Effector CD4-positive, alpha-beta T cell (primary cell): Measurements from ENCODE around the gene DGKZ.
"Not testable (repeated sequence)": the region's sequence is repeated elsewhere in the genome, so short reads cannot be mapped to it uniquely, and the experiment has no call there.

Experiments
- DNase-seq: peaks from one replicate; pipeline ENCODE4 v3.0.0-alpha.2; 2020

DGKZ gene

DNA sequence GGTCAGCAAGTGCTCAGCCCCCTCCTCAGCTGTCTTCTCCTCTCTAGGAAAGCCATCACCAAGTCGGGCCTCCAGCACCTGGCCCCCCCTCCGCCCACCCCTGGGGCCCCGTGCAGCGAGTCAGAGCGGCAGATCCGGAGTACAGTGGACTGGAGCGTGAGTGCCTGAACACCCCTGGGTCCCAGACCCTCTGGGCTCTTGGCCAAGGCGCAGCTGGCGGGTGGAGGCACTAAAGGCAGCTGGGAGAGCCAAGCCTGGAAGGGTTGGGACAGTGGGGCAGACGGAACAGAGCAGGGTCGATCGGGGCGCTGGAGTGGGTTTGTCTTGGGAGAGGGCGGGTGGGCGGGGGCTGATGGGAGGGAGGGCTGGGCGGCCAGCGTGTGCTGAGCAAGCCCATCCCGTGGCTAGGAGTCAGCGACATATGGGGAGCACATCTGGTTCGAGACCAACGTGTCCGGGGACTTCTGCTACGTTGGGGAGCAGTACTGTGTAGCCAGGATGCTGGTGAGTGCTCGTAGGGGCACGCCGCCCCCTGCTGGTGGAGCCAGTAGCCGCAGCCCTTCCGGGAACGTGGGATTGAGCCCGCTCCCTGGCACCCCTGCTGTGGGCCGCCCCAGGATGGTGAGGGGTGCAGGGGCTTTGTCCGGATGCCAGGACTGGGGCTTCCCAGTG, 20.1 kb downstream of the DGKZ start:
- peak; percentile 69 for DNase-seq

DNA sequence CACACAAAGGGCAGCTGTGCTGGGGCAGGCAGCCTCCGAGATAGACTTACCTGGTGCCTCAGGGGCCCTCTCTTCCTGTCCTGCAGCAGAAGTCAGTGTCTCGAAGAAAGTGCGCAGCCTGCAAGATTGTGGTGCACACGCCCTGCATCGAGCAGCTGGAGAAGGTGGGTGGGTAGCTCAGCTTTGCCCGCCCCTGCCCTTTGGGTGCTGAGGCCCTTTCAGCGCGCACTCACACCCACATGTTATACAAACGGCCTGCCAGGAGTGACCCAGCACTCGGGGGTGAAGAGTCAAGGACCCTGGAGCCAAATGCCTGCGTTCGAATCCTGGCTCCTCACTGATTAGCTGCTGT, 20.6 kb downstream of the DGKZ start:
- no peak for DNase-seq

DNA sequence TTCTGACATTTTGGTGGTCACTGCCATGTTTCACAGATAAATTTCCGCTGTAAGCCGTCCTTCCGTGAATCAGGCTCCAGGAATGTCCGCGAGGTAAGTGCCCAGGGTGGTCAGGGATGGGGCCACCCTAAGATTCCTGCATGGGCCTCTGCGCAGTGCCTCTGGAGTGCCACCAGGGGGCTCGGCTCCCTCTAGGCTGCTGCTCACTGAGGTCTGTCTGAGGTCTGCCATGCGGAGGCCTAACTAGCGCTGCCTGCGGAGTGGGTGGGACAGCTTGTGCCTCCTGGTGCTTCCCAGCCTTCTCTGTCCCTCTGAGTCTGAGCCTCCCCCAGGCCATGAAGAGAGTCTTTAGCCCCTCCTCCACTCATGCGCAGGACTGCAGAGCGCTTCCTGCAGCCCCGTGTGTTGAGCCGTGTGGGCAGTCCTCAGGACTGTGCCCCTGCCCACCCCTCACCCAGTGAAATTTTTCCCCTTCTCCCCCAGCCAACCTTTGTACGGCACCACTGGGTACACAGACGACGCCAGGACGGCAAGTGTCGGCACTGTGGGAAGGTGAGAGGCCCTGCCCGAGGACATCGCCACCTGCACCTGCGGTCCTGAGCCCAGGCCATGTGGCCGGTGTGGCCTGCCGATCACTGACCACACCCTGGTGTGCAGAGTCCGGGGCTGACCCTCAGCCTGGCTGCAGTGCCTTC, 22.3 kb downstream of the DGKZ start:
- peak; percentile 39 for DNase-seq

DNA sequence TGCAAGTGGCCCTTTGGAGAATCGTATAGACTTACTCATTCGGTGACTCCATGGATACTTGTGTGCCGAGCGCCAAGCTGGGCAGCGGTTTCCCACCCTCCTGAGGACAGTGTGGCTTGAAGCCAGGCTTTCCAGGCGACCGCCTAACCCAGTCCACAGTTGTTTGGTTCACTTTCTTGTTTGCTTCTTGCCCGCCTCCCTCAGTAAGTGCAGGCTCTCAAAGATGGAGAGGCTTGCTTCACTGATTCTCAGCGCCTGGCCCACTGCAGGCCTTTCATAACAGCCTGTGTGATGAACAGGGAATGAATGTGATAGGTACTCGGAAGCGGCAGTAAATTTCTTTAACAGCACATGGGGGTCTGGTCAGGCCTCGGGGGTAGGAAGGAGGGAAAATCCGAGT, 23.0 kb downstream of the DGKZ start:
- no peak for DNase-seq

DNA sequence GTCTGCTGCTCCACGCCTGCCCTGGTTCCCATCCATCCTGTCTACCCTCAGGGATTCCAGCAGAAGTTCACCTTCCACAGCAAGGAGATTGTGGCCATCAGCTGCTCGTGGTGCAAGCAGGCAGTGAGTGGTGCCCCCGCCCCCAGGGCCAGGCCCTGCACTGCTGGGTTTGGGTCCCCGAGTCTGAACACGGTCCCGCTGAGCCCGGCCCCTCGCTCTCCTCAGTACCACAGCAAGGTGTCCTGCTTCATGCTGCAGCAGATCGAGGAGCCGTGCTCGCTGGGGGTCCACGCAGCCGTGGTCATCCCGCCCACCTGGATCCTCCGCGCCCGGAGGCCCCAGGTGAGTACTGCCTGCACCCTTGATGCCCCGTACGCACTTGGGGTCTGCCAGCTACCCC, 24.0 kb downstream of the DGKZ start:
- DNase-seq: not testable (repeated sequence)

DNA sequence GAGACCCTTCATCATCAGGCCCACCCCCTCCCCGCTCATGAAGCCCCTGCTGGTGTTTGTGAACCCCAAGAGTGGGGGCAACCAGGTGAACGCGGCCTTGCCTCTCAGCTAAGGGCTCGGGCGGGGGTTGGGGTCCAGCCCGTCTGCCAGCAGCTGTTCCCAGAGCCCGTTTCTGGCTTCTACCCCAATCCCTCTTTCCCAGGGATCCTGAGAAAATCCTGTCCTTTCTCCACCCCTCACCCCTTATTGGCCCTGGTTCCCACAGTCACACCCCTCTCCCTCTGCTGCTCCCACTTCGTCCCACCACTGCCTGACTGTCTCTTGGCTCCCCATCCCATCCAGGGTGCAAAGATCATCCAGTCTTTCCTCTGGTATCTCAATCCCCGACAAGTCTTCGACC, 24.8 kb downstream of the DGKZ start:
- no peak for DNase-seq

DNA sequence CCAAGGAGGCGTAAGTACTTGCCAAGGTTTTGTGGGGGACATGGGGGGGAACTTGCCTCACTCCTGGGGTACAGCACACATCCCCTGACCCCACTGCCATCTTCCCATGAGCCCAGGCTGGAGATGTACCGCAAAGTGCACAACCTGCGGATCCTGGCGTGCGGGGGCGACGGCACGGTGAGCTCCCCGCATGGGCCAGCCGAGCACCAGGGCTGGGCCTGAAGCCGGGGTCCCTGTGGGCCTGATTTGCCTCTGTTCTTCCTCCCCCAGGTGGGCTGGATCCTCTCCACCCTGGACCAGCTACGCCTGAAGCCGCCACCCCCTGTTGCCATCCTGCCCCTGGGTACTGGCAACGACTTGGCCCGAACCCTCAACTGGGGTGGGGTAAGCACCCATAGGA, 25.2 kb downstream of the DGKZ start:
- not testable (repeated sequence) for DNase-seq

DNA sequence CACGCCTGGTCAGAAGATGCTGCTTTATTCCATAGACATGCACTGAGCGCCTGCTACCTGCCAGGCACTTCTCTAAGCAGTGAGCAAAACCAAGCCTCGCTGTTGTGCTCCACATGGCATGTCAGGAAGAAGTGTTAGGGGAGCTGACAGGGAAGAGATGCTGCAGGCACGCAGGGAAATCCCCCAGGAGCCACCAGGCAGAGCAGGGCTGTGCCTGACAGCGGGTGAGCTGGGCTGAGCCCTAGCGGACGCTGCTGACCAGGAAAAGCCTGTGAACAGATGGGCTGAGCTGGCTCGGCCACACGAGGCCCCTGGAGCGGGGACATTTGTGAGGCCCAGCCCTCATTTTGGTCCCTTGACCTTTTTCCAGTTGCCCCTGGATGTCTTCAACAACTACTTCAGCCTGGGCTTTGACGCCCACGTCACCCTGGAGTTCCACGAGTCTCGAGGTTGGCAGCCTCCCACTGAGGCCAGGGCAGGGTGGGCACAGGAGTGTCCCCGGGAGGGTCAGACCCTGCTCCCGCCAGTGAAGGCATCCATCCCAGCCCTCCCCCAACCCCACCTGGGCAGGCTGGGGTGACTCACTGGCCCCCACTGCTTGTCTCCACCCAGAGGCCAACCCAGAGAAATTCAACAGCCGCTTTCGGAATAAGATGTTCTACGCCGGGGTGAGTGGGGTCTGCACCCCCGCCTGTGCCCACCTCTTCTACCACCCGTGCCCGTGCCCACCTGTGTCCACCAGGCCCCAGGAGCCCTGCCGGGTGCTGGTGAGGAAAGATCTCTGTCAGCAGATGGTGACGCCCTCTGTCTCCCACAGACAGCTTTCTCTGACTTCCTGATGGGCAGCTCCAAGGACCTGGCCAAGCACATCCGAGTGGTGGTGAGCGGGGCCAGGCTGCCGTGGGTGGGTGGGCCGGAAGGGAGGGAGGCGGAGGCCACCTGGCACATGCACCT, 26.8 kb downstream of the DGKZ start:
- DNase-seq: no peak

DNA sequence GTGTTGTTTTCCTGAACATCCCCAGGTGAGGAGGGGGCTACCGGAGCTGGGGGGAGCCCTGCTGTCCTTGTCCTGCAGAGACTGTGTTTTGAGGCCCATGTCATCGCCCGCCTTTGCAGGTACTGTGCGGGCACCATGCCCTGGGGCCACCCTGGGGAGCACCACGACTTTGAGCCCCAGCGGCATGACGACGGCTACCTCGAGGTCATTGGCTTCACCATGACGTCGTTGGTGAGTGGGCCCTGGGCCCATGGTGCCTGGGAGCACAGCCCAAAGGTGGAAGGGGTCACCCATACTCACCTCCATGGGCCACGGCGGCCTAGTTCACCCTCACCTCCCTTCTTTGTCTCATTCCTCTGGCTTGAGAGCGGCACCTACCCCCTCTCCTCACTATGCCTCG, 27.6 kb downstream of the DGKZ start:
- DNase-seq: no peak

DNA sequence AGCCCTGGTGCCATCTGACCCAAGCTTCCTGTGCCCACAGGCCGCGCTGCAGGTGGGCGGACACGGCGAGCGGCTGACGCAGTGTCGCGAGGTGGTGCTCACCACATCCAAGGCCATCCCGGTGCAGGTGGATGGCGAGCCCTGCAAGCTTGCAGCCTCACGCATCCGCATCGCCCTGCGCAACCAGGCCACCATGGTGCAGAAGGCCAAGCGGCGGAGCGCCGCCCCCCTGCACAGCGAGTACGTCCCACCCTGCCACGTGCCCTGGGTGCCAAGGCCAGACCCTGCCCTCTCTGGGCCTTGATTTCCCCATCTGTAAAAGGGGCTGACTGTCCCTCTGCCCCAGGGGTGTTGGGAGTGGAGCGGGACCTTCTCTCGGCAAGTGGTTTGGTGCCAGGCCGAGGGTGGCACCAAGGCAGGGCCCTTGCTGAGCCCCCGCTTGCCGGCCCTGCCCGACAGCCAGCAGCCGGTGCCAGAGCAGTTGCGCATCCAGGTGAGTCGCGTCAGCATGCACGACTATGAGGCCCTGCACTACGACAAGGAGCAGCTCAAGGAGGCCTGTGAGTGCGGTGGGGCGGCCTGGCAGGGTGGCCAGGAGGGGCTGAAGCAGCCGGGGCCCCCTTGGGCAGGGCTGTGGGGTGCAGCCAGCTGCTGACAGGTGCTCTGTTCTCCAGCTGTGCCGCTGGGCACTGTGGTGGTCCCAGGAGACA, 28.3 kb downstream of the DGKZ start:
- DNase-seq: no peak

DNA sequence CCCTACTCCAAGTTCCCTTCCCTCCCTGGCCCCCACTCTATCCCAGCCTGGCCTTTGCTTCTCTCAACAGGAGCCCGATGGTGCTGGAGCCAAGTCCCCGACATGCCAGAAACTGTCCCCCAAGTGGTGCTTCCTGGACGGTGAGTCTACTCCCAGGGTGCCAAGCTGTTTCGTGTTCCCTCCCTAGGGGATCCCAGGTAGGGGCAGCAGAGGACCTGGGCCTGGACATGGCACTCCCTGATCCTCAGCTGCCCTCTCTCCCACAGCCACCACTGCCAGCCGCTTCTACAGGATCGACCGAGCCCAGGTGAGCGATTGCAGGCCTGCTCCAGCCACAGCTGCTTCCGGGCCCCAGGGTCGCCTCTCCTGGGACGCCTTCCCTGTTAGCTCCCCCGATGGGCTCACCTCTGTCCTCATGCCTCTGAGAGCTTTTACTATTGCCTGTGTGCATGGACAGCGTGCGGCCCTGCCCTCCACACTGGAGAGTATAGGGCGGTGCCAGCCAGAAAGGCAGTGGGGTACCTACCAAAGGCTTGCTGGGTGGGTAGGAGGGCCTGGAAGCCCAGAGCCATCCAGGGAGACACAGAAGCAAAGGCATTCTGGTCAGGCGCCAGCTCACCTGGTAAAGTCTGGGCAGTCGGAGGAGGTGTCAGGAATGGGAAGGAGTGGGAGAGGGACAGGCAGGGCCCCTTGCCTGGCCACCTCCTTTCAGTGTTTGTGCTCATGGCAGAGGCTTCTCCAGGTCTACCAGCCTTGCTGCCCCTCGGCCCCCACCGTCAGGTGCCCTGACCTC, 29.2 kb downstream of the DGKZ start:
- no peak for DNase-seq

DNA sequence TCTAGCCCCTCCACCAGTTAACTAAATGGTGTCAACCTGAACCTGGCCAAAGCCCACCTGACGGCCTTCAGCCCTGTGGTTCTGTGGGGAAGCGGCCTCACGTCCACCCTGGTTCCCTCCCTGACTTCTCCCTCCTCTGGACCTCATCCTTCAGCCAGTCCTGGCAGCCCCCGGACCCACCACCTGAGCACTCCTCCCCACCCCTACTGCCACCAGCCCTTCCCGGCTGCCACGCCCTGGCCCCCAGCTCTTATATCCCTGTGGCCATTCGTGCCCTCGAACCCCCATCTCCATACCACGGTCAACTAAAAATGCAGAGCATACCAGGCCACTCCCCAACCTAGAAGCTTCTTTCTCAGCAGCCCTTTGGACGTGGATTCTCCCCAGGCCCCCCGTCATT, 30.0 kb downstream of the DGKZ start:
- DNase-seq: no peak

DNA sequence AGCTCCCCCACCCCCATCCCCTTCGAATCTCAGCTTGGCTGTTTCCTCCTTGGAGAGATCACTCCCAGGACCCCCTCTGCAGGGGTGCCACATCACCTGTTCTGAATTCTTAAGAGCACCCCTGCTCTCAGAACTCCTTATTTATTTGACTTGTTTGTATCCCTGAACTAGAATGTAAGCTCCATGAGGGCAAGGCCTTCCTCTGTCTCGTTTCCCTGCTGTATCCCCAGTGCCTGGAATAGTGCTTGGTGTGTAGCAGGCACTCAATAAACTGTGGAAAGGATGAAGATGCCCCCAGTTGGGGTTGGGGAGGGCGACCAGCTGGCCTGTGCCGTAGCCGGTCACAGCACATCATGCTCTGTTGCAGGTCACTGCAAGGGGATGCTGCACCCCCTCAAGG, 30.6 kb downstream of the DGKZ start:
- DNase-seq: no peak

DNA sequence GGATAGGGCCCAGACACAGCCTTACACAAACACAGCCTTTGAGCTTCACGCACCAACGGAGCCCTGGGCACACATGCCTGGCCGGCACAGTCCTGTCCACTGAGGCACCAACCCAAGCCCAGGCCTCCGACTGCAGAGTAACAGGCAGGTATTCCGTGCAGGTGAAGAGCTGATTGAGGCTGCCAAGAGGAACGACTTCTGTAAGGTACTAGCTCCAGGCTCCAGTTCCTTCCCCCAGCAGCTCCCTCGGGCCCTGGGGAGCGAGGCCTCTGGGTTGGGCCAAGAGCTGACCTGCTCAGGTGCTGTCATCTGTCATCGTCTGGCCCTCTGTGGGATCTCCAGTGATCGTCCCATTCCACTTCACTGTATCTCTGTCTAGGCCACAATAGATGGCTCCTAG, 31.0 kb downstream of the DGKZ start:
- no peak for DNase-seq

DNA sequence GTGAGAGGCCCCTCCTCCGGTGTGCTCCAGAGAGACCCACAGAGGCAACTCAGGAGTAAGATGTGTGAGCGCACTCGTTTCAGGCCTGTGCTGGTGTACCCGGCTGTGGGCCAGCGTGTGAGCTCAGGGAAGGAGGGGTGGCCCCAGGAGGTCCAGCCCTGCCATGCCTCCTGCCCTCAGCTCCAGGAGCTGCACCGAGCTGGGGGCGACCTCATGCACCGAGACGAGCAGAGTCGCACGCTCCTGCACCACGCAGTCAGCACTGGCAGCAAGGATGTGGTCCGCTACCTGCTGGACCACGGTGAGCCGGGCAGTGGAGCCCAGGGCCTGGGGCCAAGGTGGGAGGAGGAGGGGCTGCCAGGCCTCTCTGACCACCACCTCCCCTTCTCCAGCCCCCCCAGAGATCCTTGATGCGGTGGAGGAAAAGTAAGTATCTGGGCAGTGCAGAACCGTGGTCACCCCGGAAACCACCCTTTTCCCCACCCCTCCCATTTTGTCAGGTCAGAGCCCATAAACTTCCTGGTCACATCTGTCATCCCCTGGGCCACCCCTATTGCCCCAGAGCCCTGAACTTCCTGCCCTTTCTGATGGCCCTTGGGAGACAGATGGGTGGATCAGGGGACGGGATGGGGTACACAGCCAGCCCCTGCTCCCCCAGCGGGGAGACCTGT, 31.7 kb downstream of the DGKZ start:
- DNase-seq: no peak

DNA sequence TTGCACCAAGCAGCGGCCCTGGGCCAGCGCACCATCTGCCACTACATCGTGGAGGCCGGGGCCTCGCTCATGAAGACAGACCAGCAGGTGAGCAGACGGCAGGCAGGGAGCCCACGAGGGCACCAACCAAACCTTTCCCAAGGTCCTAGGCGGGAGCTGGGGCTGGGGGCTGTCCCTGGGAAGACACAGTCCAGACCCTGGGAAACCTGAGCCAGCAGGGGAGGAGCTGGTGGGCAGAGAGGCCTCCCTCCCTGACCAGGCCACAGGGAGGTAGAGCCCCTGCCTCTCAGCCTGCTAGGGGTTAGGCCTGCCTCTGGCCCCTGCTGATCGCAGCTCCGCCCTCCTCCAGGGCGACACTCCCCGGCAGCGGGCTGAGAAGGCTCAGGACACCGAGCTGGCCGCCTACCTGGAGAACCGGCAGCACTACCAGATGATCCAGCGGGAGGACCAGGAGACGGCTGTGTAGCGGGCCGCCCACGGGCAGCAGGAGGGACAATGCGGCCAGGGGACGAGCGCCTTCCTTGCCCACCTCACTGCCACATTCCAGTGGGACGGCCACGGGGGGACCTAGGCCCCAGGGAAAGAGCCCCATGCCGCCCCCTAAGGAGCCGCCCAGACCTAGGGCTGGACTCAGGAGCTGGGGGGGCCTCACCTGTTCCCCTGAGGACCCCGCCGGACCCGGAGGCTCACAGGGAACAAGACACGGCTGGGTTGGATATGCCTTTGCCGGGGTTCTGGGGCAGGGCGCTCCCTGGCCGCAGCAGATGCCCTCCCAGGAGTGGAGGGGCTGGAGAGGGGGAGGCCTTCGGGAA, 32.4 kb downstream of the DGKZ start:
- DNase-seq: not testable (repeated sequence)

DNA sequence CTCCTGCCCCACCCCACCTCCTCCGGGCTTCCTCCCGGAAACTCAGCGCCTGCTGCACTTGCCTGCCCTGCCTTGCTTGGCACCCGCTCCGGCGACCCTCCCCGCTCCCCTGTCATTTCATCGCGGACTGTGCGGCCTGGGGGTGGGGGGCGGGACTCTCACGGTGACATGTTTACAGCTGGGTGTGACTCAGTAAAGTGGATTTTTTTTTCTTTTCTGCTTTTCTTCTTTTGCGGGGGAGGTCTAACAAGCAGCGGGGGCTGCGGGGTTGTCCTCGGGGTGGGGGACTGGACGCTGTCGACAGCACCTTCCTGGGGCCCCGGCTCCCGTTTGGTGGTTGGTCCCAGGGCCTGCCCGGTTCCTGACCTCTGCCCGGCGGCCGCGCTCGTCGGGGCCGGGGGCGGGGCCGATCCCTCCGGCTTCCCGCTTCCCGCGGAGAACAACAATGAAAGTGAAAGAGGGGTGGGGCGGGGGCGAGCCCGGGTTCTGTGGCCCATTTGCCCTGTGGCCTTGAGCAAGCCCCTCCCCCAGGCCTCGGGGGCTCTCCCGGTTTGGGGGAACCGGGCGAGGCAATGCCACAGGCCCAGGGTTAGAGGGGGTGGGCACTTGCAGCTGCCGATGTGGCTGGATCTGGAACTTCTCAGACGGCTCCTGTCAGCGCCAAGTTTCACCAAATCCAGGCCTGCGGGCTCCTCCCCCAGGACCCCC, 33.2 kb downstream of the DGKZ start:
- DNase-seq: peak; percentile 23

DNA sequence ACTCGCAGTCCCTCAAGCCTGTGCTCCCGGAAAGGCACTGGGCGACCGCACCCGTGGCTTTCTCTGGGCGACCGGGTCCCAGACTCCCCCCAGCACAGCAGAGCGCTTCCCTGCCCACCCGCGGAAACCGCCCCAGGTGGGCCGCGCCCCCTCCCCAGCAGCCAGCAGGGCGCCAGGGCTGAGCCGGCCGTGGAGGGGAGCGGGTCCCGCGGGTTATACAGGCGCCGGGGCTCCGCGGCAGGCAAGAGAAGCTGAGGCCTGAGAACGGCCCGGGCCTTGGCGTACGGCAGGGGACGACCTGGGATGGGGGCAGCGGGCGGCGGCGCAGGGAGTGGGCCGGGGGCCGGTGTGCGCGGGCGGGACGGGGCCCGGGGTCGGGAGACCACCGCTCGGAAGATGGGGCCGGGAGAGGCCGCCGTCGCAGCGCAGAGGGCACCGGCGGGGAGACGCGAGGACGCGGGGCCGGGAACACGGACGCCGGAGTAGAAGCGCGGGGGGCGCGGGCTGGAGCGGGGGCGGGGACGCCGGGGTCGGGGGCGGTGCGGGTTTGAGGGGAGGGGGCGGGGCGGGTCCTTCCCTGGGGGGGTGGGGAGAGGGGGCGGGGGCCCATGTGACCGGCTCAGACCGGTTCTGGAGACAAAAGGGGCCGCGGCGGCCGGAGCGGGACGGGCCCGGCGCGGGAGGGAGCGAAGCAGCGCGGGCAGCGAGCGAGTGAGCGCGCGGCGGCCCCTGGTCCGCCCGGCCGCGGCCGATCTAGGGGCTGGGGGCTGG, 34.0 kb downstream of the DGKZ start, which contains the start of gene MDK:
TSS of gene MDK (plus strand) at position 622 of the 771 bp plus-strand sequence. CDS start 389 bp downstream, outside the sequence.
- DNase-seq: no peak
